GM20431 (cell line): ENCODE measurements around the gene KIAA0040.

Source experiments
- in situ Hi-C: fragments of 300-500 bp; cut with MseI, MboI; formaldehyde crosslinking; loops from one replicate; pipeline ENCODE4 v1.15.0; 2020; ENCODE audit warnings: low sequenced_read_pairs; ENCODE audit not compliant: unreplicated experiment

KIAA0040 gene

GRCh38 chr1:175173531-175173930 lies 19.0 kb downstream of the KIAA0040 start:
- in situ Hi-C loops, result no loop called here

GRCh38 chr1:175172503-175172902 lies 20.1 kb downstream of the KIAA0040 start:
- in situ Hi-C loops, result no loop called here

GRCh38 chr1:175171036-175171913 lies 21.3 kb downstream of the KIAA0040 start:
- in situ Hi-C loops, result no loop called here

- in situ Hi-C loops, result no loop called here
Measured at GRCh38 chr1:175169286-175170018, 23.1 kb downstream of the KIAA0040 start.

- in situ Hi-C loops, result no loop called here
Measured at GRCh38 chr1:175168782-175169181, 23.8 kb downstream of the KIAA0040 start.

GRCh38 chr1:175167861-175168260 lies 24.7 kb downstream of the KIAA0040 start:
- in situ Hi-C loops, result no loop called here

GRCh38 chr1:175166746-175167145 lies 25.8 kb downstream of the KIAA0040 start:
- in situ Hi-C loops, result no loop called here

- in situ Hi-C loops, result no loop called here
Measured at GRCh38 chr1:175164751-175165150, 27.8 kb downstream of the KIAA0040 start.

- in situ Hi-C loops, result no loop called here
Measured at GRCh38 chr1:175163702-175164101, 28.9 kb downstream of the KIAA0040 start.

GRCh38 chr1:175162955-175163354 lies 29.6 kb downstream of the KIAA0040 start:
- in situ Hi-C loops, result no loop called here

GRCh38 chr1:175158170-175158591 lies 34.4 kb downstream of the KIAA0040 start:
- in situ Hi-C loops, result loop anchor here (5.0 kb wide), 1 partner anchor 169 kb away; no protein-coding TSS in a partner anchor

- in situ Hi-C loops, result loop anchor here (5.0 kb wide), 1 partner anchor 170 kb away; no protein-coding TSS in a partner anchor
Measured at GRCh38 chr1:175157200-175157599, 35.4 kb downstream of the KIAA0040 start.

GRCh38 chr1:175155936-175156335 lies 36.6 kb downstream of the KIAA0040 start:
- in situ Hi-C loops, result loop anchor here (5.0 kb wide), 1 partner anchor 171 kb away; no protein-coding TSS in a partner anchor

- in situ Hi-C loops, result loop anchor here (5.0 kb wide), 1 partner anchor 172 kb away; no protein-coding TSS in a partner anchor
Measured at GRCh38 chr1:175155473-175155856, 37.1 kb downstream of the KIAA0040 start.

GRCh38 chr1:175154629-175155472 lies 37.7 kb downstream of the KIAA0040 start:
- in situ Hi-C loops, result loop anchor here (5.0 kb wide), 1 partner anchor 172 kb away; no protein-coding TSS in a partner anchor

GRCh38 chr1:175152006-175152652 lies 40.4 kb downstream of the KIAA0040 start:
- in situ Hi-C loops, result no loop called here

GRCh38 chr1:175150596-175151319 lies 41.8 kb downstream of the KIAA0040 start:
- in situ Hi-C loops, result no loop called here

- in situ Hi-C loops, result no loop called here
Measured at GRCh38 chr1:175148068-175148467, 44.5 kb downstream of the KIAA0040 start.

- in situ Hi-C loops, result no loop called here
Measured at GRCh38 chr1:175147569-175147968, 45.0 kb downstream of the KIAA0040 start.
